GM04504 (cell line): Measurements from ENCODE around the gene FHIT.
A peak's percentile ranks its signal among the peaks of the same experiment; 100 is the strongest.

Experiments
- DNase-seq: peaks from one replicate; pipeline ENCODE4 v3.0.0-alpha.2; 2012; ENCODE audit warnings: low read depth

The FHIT gene

GRCh38 chr3:60839246-60839645 is 412.0 kb downstream of the FHIT start:
- DNase-seq, result no peak

DNA sequence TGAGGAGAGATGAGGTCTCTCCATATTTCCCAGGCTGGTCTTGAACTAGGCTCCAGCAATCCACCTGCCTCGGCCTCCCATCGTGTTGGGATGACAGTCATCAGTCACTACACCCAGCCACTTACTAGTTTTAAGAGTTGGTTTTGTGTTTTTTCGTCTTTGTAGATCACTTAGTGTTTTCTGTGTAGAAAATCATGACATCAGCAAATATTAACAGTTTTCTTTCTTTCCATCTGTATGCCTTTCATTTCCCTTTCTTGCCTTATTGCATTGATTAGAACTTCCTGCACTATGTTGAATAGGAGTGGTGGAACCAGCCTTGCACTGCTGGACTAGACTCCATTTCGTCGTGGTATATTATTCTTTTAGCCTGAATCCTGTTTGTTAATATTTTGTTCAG is 415.5 kb downstream of the FHIT start:
- DNase-seq, result no peak

DNA sequence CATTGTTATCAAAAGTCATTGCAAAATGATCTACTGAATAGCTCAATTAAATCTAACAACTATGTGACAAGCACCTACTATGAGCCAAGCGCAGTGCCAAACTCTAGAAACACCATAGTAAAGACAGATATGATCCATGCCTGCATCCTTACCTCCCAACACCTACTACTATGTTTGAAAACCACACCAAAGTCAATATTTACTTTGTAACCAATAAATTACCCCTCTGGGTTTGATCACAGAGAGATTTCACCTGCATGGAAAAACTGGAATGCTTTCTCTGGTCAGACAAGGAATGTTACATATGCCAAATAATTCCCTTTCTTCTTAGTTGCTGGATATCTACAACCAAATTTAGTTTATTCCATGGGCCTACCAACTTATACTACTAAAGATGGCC is 422.2 kb downstream of the FHIT start:
- DNase-seq, result no peak

DNA sequence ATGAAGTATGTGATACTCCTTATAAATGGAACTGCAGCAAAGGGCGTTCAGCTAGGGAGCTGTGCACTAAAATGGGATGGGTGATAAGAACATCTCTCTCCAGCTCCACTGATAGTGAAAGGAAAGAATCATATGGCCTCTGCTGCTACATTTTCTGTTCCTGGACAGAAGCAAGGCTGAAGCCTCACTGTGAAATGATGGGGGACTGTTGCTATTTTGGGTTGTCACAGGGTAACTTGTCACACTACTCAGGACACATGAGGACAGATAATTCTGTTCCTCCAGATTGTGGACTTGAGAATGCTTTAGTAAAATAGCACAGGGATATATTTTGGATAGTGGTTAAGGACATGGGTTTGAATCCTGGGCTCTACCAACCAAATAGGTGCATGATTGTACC is 423.6 kb downstream of the FHIT start:
- no peak for DNase-seq

DNA sequence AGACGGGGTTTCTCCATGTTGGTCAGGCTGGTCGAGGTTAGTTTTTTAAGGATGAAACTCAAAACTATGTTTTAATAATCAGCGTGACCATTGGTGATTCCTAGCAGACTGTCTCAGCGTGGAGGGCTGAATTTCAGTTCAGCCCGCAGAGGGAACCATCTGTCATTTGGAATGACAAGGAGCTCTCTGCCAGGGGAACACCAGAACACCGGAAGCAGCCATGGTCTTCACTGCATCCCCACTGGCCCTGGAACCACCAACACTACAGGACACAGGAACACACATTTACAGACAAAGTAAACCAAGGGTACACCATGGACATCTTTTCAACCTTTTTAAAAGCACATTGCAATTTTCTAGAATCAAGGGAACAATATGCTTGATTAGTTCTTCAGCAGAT is 424.7 kb downstream of the FHIT start:
- DNase-seq, result no peak

DNA sequence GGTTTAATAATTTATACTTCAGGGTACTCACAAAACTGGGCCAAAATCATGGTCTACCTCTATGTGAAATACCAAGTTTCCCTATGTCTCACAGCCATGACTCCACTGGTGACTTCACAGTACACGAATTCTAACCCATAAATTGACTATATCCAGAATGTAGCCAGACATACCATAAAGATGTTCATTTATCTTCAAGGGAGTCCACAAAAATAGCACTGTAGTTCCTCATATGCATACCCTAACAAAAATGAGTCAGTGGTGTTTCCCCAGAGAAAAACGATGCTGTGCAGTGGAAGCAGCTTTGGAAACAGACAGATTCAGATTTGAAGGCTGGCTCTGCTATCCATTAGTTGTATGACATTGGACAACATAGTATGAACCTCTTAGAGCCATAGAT is 438.8 kb downstream of the FHIT start:
- DNase-seq, result no peak

DNA sequence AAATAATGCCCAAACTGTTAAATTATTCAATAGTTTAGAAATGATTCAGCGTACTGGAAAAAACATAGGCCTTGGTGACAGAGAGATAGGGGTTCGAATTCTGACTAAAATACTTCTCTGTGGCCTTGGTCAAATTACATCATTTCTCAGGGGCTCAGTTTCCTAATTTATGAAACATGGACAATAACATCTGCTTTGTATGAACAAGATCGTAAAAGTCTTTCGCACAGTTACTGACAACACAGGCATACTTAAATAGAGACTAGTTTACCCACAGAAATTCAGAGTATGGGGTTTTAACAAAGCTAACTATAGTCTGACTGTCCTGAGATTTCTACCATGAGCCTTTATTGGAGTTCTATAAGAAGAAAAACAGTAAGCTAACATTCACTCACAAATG is 440.4 kb downstream of the FHIT start:
- DNase-seq, result no peak

DNA sequence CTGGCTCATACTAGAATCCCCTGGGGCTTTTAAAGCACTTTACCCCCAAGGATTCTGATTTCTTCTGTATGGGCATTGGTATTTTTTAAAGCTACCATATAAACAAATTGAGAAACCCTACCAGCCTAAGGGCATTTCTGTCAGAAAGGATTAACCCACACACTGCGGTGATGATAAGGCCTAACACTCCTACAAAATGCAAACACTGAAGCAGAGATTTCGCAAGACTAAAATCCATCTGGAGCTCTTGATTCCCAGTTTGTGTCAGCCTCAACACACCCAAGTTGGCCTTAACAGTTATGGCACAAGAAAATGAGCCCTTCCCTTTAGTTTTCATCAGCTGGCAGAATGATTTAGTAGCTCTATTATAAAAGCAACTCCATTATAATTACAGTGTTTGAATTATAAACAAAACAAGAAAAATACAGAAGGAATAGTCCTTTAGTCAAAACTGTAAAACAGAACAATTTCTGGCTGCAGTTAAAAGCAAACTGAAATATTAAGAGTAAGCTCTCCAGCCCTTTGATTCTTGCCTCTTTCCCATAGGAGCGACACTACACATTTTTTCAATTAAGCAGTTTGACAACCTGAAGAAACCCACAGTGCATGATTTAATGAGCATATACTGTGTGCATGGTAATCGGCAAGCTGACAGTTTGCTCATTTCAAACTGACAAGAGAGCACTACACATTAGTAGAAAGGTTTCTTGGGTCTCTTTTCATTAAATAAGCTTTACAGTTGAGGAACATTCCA is 441.2 kb downstream of the FHIT start:
- DNase-seq, result peak; percentile 64

- no peak for DNase-seq
Measured at GRCh38 chr3:60803216-60804173, 447.8 kb downstream of the FHIT start.

DNA sequence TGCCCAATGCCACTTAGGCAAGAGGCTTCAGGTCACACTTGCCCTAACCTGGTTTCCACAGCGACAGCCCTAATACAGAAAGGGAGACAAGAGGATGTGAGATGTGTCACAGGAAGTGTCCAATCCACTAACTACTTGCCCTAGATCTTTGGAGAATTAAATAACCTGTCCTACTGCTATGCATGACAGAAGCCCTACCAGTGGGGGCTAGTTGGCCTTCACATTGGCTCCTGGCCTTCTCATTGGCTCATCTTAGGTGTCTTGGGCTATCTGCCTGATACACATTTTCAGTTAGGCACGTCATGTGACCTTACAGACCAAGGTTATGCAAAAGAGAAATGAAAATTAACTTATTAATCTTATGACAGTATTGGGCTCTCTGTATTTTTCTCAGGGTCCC is 449.9 kb downstream of the FHIT start:
- no peak for DNase-seq

DNA sequence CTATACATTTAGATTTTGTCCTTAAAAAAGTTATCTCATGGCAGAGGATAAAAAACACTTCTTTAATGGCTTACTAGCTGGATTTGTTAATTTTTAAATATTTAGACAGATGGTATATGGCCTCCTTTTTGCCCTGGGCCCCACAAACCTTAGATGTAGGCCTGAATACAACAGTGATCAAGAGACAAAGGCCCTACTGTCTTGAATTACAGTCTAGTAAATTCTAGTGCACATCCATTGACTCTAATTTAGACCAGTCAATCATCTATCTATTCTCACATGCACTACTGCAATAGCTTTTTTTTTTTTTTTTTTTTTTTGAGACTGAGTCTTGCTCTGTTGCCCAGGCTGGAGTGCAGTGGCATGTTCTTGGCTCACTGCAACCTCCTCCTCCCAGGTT is 452.8 kb downstream of the FHIT start:
- DNase-seq, result no peak

GRCh38 chr3:60792249-60792852 is 458.9 kb downstream of the FHIT start:
- no peak for DNase-seq

- no peak for DNase-seq
Measured at GRCh38 chr3:60788185-60788584, 463.1 kb downstream of the FHIT start.

DNA sequence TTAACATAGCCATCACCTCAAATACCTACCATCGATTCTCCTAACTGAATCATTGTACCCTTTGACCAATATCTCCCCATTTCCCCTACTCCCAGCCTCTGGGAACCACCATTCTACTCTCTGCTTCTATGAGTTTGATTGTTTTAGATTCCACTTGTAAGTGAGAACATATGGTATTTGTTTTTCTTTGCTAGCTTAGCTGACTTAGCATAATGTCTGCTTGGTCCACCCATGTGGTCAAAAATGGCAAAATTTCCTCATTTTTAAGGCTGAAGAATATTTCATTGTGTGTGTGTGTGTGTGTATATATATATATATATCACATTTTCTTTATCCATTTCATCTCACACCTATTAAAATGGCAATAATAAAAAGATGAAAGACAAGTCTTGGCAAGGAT is 469.3 kb downstream of the FHIT start:
- DNase-seq, result no peak

GRCh38 chr3:60779637-60780036 is 471.6 kb downstream of the FHIT start:
- DNase-seq, result no peak

GRCh38 chr3:60775985-60776384 is 475.3 kb downstream of the FHIT start:
- no peak for DNase-seq

- DNase-seq, result no peak
Measured at GRCh38 chr3:60774617-60775016, 476.6 kb downstream of the FHIT start.

DNA sequence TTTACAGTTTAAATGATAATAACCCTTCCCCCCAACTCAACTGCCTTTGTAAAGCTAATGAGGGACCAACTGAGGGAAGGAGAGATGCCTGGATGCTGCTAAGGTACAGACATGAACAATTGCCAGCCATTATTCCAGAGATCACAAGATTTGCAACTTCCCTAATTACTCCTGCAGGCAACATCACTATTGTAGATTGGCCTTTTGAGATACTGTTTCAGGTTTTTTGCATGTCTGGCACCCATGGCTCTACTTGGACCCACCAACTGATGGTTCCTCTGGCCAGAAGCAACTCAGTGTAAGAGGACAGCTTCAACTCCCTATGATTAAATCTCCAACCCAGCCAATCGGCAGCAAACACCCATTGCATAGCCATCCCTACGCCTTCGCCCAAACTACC is 478.7 kb downstream of the FHIT start:
- DNase-seq, result no peak

DNA sequence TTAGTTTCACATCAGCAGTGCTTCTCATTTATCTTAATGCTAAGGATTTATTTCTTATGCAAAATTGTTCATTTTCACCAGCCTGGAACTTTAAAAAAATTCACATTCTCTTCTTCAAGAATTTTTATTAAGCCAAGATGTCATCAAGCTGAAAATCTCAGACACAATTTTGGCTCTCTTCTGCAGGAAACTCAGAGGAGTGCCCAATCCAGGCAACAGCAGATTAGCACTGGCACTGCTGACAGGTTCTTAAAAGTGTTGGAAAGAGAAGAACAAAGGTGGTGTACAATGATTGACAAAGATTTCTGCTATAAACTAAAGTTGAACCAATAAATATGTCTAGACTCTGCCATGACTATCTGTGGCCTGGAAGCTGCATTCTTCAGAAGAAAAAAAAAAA is 479.5 kb downstream of the FHIT start:
- DNase-seq, result no peak

DNA sequence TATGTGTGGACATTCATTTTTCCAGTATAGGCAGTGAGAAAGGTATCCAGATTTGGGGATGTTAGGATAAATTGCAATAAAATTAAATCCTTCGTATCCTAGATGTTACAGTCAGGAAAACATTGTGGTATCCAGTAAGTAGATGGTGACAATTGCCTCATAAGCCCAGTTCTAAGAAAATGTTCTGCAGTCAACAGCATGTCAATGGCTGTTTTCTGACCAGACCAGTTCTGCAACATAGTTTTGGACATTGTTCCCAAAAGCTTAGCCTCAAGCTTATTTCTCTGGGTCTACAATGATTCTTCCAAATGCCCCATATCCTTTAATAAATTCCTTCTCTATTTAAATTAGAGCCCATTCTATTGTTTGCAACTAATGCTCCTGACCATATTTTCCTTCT is 480.7 kb downstream of the FHIT start:
- DNase-seq, result no peak

GRCh38 chr3:60767536-60767935 is 483.7 kb downstream of the FHIT start:
- DNase-seq, result no peak

DNA sequence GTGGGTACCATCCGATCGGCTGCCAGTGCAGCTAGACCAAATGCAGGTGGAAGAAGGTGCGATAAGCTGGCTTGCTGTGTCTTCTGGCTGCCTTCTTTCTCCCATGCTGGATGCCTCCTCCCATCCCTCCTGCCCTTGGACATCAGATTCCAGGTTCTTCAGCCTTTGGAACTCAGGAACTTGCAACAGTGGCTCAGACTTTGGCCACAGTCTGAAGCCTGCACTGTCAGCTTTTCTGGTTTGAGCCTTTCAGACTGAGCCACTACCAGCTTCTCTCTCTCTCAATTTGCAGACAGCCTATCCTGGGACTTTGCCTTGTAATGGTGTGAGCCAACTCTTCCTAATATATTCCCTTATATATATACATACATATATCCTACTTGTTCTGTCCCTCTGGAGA is 485.5 kb downstream of the FHIT start:
- DNase-seq, result no peak

DNA sequence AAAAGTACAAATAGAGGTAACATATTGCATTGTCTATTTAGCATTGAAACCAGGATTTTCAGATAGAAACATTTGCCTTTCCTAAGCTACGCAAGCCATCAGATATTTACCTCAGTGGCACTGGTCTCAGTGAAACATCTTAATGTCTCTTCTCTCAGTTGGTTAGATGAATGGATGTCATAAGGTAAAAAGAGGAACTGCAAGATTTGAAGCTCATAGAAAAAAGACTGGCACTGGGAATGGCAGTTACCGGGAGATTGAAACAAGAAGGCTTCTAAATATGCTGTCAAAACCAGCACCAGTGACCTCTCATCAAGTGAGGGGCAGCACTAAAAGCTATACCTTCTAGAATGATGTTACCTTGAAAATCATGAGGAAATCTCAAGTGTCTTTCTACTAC is 486.4 kb downstream of the FHIT start:
- no peak for DNase-seq
